ENCODE results near the gene ANXA2R.
A peak's percentile ranks its signal among the peaks of the same experiment; 100 is the strongest.

Gene ANXA2R

GRCh38 chr5:43001748-43002147, 38.4 kb downstream of the ANXA2R start:
- no peak overlapping the region for H3K27ac ChIP-seq (ENCODE audit: extremely low read depth, low read depth, low read length)
- no peaks in the 10 kb centered on the region for H3K36me3 ChIP-seq (ENCODE audit: control insufficient read depth in 2 of 2, insufficient read depth in 1 of 2, low read length in 2 of 2)
- no peak for TF ChIP-seq ZNF280D (tag by site-specific recombination; IDR thresholded peaks at IDR 0.05)
- TF ChIP-seq ZBTB10 (tag by site-specific recombination; IDR thresholded peaks at IDR 0.05) = no peak
- no peak for TF ChIP-seq ZNF335 (tag by site-specific recombination; conservative IDR thresholded peaks at IDR 0.05)
- TF ChIP-seq ZNF791 (tag by site-specific recombination; IDR thresholded peaks at IDR 0.05) = no peak
- POLR2A ChIA-PET = interaction anchor here (1.0 kb wide), 1 partner anchor 19 kb away, joined by 3 read pairs; no protein-coding TSS in a partner anchor
- H3K9me3 ChIP-seq (ENCODE audit: control insufficient read depth, insufficient read depth, low read depth, low read length) = no peaks in the 10 kb centered on the region
- peaks cover 8% of the 10 kb centered on the region; the same call in 1 of the 2 replicates for H3K4me1 ChIP-seq (ENCODE audit: control insufficient read depth, insufficient read depth, low read length)
- CTCF ChIA-PET = interaction anchor here (0.6 kb wide), 1 partner anchor 72 kb away, joined by 3 read pairs; no protein-coding TSS in a partner anchor
- H3K4me3 ChIP-seq (ENCODE audit: low read depth, low read length) = no peak overlapping the region

GRCh38 chr5:43000914-43001313, 39.2 kb downstream of the ANXA2R start:
- Histone ChIP-seq H3K36me3 (ENCODE audit: control insufficient read depth in 2 of 2, insufficient read depth in 1 of 2, low read length in 2 of 2) (no peaks in the 10 kb centered on the region), H3K9me3 (ENCODE audit: control insufficient read depth, insufficient read depth, low read depth, low read length) (no peaks in the 10 kb centered on the region), H3K4me3 (ENCODE audit: low read depth, low read length) (no peak overlapping the region), H3K27ac (ENCODE audit: extremely low read depth, low read depth, low read length) (no peak overlapping the region), H3K4me1 (ENCODE audit: control insufficient read depth, insufficient read depth, low read length) (peaks cover 8% of the 10 kb centered on the region; the same call in 1 of the 2 replicates)
- TF ChIP-seq ZNF707 (tag by site-specific recombination; IDR thresholded peaks at IDR 0.05) = 0 out of 2 replicates have a peak, but pooled peaks have one; percentile 30
- TF ChIP-seq ZNF513 (tag by site-specific recombination; IDR thresholded peaks at IDR 0.05) = no peak
- TF ChIP-seq GFI1B (tag by site-specific recombination; IDR thresholded peaks at IDR 0.05) = 0 out of 2 replicates have a peak, but pooled peaks have one; percentile 27
- ChIA-PET POLR2A (no interaction called here), CTCF (interaction anchor here (0.6 kb wide), 1 partner anchor 73 kb away, joined by 3 read pairs; no protein-coding TSS in a partner anchor)

GRCh38 chr5:43000111-43000840, 39.8 kb downstream of the ANXA2R start:
- CTCF ChIA-PET = no interaction called here
- POLR2A ChIA-PET = interaction anchor here (1.4 kb wide), 1 partner anchor 18 kb away, joined by 5 read pairs; no protein-coding TSS in a partner anchor
- Histone ChIP-seq H3K27ac (ENCODE audit: extremely low read depth, low read depth, low read length) (no peak overlapping the region; the same call in 1 of the 2 replicates), H3K4me1 (ENCODE audit: control insufficient read depth, insufficient read depth, low read length) (peaks cover 8% of the 10 kb centered on the region; the same call in 1 of the 2 replicates), H3K9me3 (ENCODE audit: control insufficient read depth, insufficient read depth, low read depth, low read length) (no peaks in the 10 kb centered on the region), H3K36me3 (ENCODE audit: control insufficient read depth in 2 of 2, insufficient read depth in 1 of 2, low read length in 2 of 2) (no peaks in the 10 kb centered on the region), H3K4me3 (ENCODE audit: low read depth, low read length) (peak overlapping the region; percentile 19)
- TF ChIP-seq ZBTB17 (tag by site-specific recombination; IDR thresholded peaks at IDR 0.05) (peak; percentile 51), OVOL3 (tag by site-specific recombination; IDR thresholded peaks at IDR 0.05) (no peak), ZNF202 (tag by site-specific recombination; IDR thresholded peaks at IDR 0.05; ENCODE audit: borderline replicate concordance) (no peak), GLIS1 (tag by site-specific recombination; IDR thresholded peaks at IDR 0.05) (no peak), ZEB2 (tag by site-specific recombination; IDR thresholded peaks at IDR 0.05) (no peak), ZFP69B (tag by site-specific recombination; IDR thresholded peaks at IDR 0.05) (no peak), FEZF1 (tag by site-specific recombination; IDR thresholded peaks at IDR 0.05) (no peak), ZNF529 (tag by site-specific recombination; IDR thresholded peaks at IDR 0.05; ENCODE audit: insufficient replicate concordance) (no peak), GLI4 (tag by site-specific recombination; IDR thresholded peaks at IDR 0.05) (no peak), INSM2 (tag by site-specific recombination; IDR thresholded peaks at IDR 0.05) (no peak), ZIC2 (tag by site-specific recombination; IDR thresholded peaks at IDR 0.05) (no peak), ZNF248 (tag by site-specific recombination; IDR thresholded peaks at IDR 0.05) (no peak), ZNF645 (tag by site-specific recombination; IDR thresholded peaks at IDR 0.05) (no peak), TRIM28 (IDR thresholded peaks at IDR 0.05; ENCODE audit: borderline replicate concordance, low read length) (no peak)

Measured in HEK293 (cell line).